H1 (cell line): ENCODE data around the gene LTBP4. TPM values are rescaled to one million over a fixed set of nuclear protein-coding genes. Genes with fewer than 3 reads are reported as not detected.

Experiments
- CTCF ChIA-PET: fragments of 300-600 bp; sonication (Branson Sonifier 250); formaldehyde crosslinking; loops from one replicate; lab custom pipeline; 2021; ENCODE audit not compliant: partially characterized antibody; lab: Charles Lee
- POLR2A ChIA-PET: fragments of 300-600 bp; sonication (Branson Sonifier 250); formaldehyde crosslinking; loops from one replicate; lab custom pipeline; 2021; ENCODE audit warnings: inconsistent platforms; ENCODE audit not compliant: partially characterized antibody; lab: Charles Lee
- DNase-seq, 2 experiments: peaks; one replicate each; pipeline versions ENCODE4 v3.0.0 to v3.0.0-alpha.2; 2010 to 2022; ENCODE audit warnings: low spot score in 2 of 2, low read depth in 1 of 2, mixed read lengths in 1 of 2
- FAIRE-seq: peaks from 2 replicates; lab custom pipeline; 2011; peaks lifted over from hg19 to GRCh38; lab: Jason Lieb, UNC
- H2AFZ ChIP-seq: 2 replicates; pipeline ENCODE4 v1.8.1; 2012; ENCODE audit warnings: low read length, inconsistent platforms
- H2AK5ac ChIP-seq: 2 replicates; pipeline ENCODE4 v1.6.1; 2013; ENCODE audit warnings: low read depth, low read length
- H2BK120ac ChIP-seq: replicated peaks from 2 replicates; pipeline ENCODE3; 2013; ENCODE audit warnings: low read depth, low read length, inconsistent platforms
- H2BK12ac ChIP-seq: 2 replicates; pipeline ENCODE4 v1.6.1; 2013; ENCODE audit warnings: low read depth, low read length
- H2BK15ac ChIP-seq: 2 replicates; pipeline ENCODE4 v1.6.1; 2013; ENCODE audit warnings: low read length
- H2BK20ac ChIP-seq: 2 replicates; pipeline ENCODE4 v1.6.1; 2013; ENCODE audit warnings: low read length
- H2BK5ac ChIP-seq: 2 replicates; pipeline ENCODE4 v1.6.1; 2013; ENCODE audit warnings: low read depth, low read length
- H3K14ac ChIP-seq: 2 replicates; pipeline ENCODE4 v1.6.1; 2013; ENCODE audit warnings: inconsistent platforms; ENCODE audit not compliant: insufficient read length
- H3K18ac ChIP-seq: 2 replicates; pipeline ENCODE4 v1.6.1; 2013; ENCODE audit warnings: low read length; ENCODE audit errors: extremely low read depth
- H3K23ac ChIP-seq: 2 replicates; pipeline ENCODE4 v1.6.1; 2013; ENCODE audit warnings: inconsistent platforms; ENCODE audit not compliant: insufficient read length
- H3K23me2 ChIP-seq: 2 replicates; pipeline ENCODE4 v1.6.1; 2013; ENCODE audit warnings: low read depth, low read length
- H3K27ac ChIP-seq: 2 replicates; pipeline ENCODE4 v1.6.1; 2011; ENCODE audit warnings: low read depth, low read length, inconsistent platforms
- H3K27me3 ChIP-seq, 4 experiments: replicated peaks in 1 of 4; 1 replicate in 1 of 4; 2 replicates in 3 of 4; pipeline versions ENCODE4 v1.6.1 to v1.8.1; 2011 to 2013; ENCODE audit warnings: low read length in 3 of 4, mild to moderate bottlenecking in 3 of 4, inconsistent platforms in 2 of 4, mixed read lengths in 2 of 4, moderate library complexity in 1 of 4; ENCODE audit not compliant: control insufficient read depth in 3 of 4, insufficient read depth in 3 of 4; ENCODE audit errors: extremely low read depth in 1 of 4
- H3K36me3 ChIP-seq, 4 experiments: 2 replicates each; pipeline versions ENCODE4 v1.6.1 to v1.8.1; 2011 to 2013; ENCODE audit warnings: mild to moderate bottlenecking in 4 of 4, low read length in 3 of 4, moderate library complexity in 2 of 4, control low read depth in 1 of 4, inconsistent platforms in 1 of 4; ENCODE audit not compliant: insufficient read depth in 4 of 4, control insufficient read depth in 2 of 4
- H3K4ac ChIP-seq: replicated peaks from 2 replicates; pipeline ENCODE3; 2013; ENCODE audit warnings: low read length, low read depth, mixed read lengths, inconsistent platforms; ENCODE audit not compliant: insufficient read length
- H3K4me1 ChIP-seq, 4 experiments: replicated peaks in 1 of 4; 1 replicate in 1 of 4; 2 replicates in 3 of 4; pipeline versions ENCODE4 v1.6.1 to v1.8.1; 2011 to 2013; ENCODE audit warnings: low read length in 3 of 4, inconsistent platforms in 2 of 4, mixed read lengths in 1 of 4; ENCODE audit not compliant: insufficient read depth in 4 of 4, control insufficient read depth in 3 of 4
- H3K4me2 ChIP-seq, 2 experiments: 2 replicates each; pipeline versions ENCODE4 v1.6.1 to v1.8.1; 2011 to 2013; ENCODE audit warnings: low read depth in 2 of 2, low read length in 2 of 2, control low read depth in 1 of 2, inconsistent platforms in 1 of 2, mild to moderate bottlenecking in 1 of 2; ENCODE audit not compliant: insufficient read depth in 1 of 2
- H3K4me3 ChIP-seq, 4 experiments: fragments of 200-600, 300-600 bp in 1 of 4; sonication (generic), shearing (Covaris generic), sonication (Bioruptor Twin) in 1 of 4; 2 replicates each; pipeline versions ENCODE4 v1.5.1 to v1.8.1; 2011 to 2016; ENCODE audit warnings: low read length in 4 of 4, low read depth in 3 of 4, control low read depth in 2 of 4, inconsistent platforms in 2 of 4, mild to moderate bottlenecking in 2 of 4, mixed read lengths in 1 of 4, moderate library complexity in 1 of 4; ENCODE audit not compliant: insufficient read depth in 2 of 4; ENCODE audit errors: extremely low read depth in 1 of 4
- H3K56ac ChIP-seq: replicated peaks from 2 replicates; pipeline ENCODE3; 2013; ENCODE audit warnings: low read depth, mild to moderate bottlenecking, mixed read lengths, low read length, inconsistent platforms; ENCODE audit not compliant: insufficient read length
- H3K79me1 ChIP-seq: 2 replicates; pipeline ENCODE4 v1.6.1; 2013; ENCODE audit warnings: low read depth, low read length, control low read depth
- H3K79me2 ChIP-seq, 2 experiments: 2 replicates each; pipeline versions ENCODE4 v1.6.1 to v1.8.1; 2012 to 2013; ENCODE audit warnings: low read length in 2 of 2, mild to moderate bottlenecking in 2 of 2, inconsistent platforms in 1 of 2; ENCODE audit not compliant: insufficient read depth in 2 of 2, control insufficient read depth in 1 of 2
- H3K9ac ChIP-seq, 4 experiments: replicated peaks in 1 of 4; 1 replicate in 1 of 4; 2 replicates in 3 of 4; pipeline versions ENCODE4 v1.6.1 to v1.8.1; 2011 to 2013; ENCODE audit warnings: low read depth in 3 of 4, low read length in 3 of 4, control low read depth in 2 of 4, mild to moderate bottlenecking in 2 of 4, moderate library complexity in 2 of 4, inconsistent platforms in 1 of 4; ENCODE audit errors: extremely low read depth in 1 of 4
- H3K9me3 ChIP-seq, 2 experiments: 2 replicates each; pipeline versions ENCODE4 v1.6.1 to v1.8.1; 2012 to 2013; ENCODE audit warnings: mild to moderate bottlenecking in 2 of 2, moderate library complexity in 2 of 2, control low read depth in 1 of 2, inconsistent platforms in 1 of 2, low read depth in 1 of 2, low read length in 1 of 2, mixed read lengths in 1 of 2; ENCODE audit not compliant: insufficient read depth in 2 of 2
- H4K20me1 ChIP-seq, 2 experiments: replicated peaks in 1 of 2; 2 replicates each; pipeline versions ENCODE3 to v1.8.1; 2011 to 2013; ENCODE audit warnings: inconsistent platforms in 2 of 2, low read length in 2 of 2, mild to moderate bottlenecking in 1 of 2; ENCODE audit not compliant: insufficient read depth in 2 of 2, control insufficient read depth in 1 of 2
- H4K5ac ChIP-seq: 2 replicates; pipeline ENCODE4 v1.6.1; 2013; ENCODE audit warnings: low read length, low read depth, mixed read lengths, inconsistent platforms; ENCODE audit not compliant: insufficient read length
- H4K8ac ChIP-seq: 2 replicates; pipeline ENCODE4 v1.8.0; 2013; ENCODE audit warnings: mild to moderate bottlenecking, moderate library complexity, low read length, inconsistent platforms; ENCODE audit not compliant: insufficient read depth; ENCODE audit errors: extremely low read depth
- H4K91ac ChIP-seq: replicated peaks from 2 replicates; pipeline ENCODE3; 2013; ENCODE audit warnings: low read length, mixed read lengths, inconsistent platforms; ENCODE audit not compliant: insufficient read length
- ATF3 ChIP-seq: IDR thresholded peaks from 2 replicates; pipeline ENCODE4 v1.6.1; 2011; ENCODE audit warnings: low read depth, mild to moderate bottlenecking, low read length; ENCODE audit not compliant: insufficient read depth
- CHD1 ChIP-seq: IDR thresholded peaks from 2 replicates; pipeline ENCODE4 v1.6.1; 2012; ENCODE audit warnings: low read depth, low read length, improper control_type of control experiment
- KDM5A ChIP-seq: fragments of 200-600 bp; IDR thresholded peaks from 2 replicates; pipeline ENCODE4 v1.7.1; 2012; ENCODE audit warnings: mild to moderate bottlenecking, low read length, inconsistent platforms, mixed read lengths
- MAFK ChIP-seq: IDR thresholded peaks from 2 replicates; pipeline ENCODE4 v1.6.1; 2012; ENCODE audit warnings: low read depth, mild to moderate bottlenecking, improper control_type of control experiment, low read length
- SP2 ChIP-seq: IDR thresholded peaks from 2 replicates; pipeline ENCODE4 v1.6.1; 2012; ENCODE audit warnings: mild to moderate bottlenecking, low read length, inconsistent platforms
- SRF ChIP-seq: IDR thresholded peaks from 2 replicates; pipeline ENCODE4 v1.6.1; 2011; ENCODE audit warnings: mild to moderate bottlenecking, low read depth, low read length, moderate library complexity
- SUZ12 ChIP-seq: fragments of 200-600 bp; sonication (generic); IDR thresholded peaks from 2 replicates; pipeline ENCODE4 v1.6.1; 2012; ENCODE audit warnings: mild to moderate bottlenecking, inconsistent platforms, low read length, moderate library complexity, mixed read lengths
- WGBS, 2 experiments: shearing (Covaris generic) in 1 of 2; methylation state at CpG; one replicate each; pipeline versions ENCODE4 v1.1.6 to v1.1.7; 2013 to 2015; ENCODE audit warnings: low lambda C conversion rate in 2 of 2, mixed read lengths in 2 of 2, inconsistent platforms in 1 of 2, low coverage in 1 of 2, missing lambda C conversion rate in 1 of 2; ENCODE audit not compliant: insufficient replicate concordance in 2 of 2, insufficient coverage in 1 of 2, insufficient read length in 1 of 2; ENCODE audit errors: extremely low coverage in 1 of 2, missing lambda C conversion rate in 1 of 2; 5-methylcytosine and 5-hydroxymethylcytosine counted together
- polyA plus RNA-seq, 7 experiments: library from polyadenylated mRNA; depleted of rRNA in 3 of 7; stranded (reverse) in 5 of 7; unstranded in 2 of 7; fragments of >200 nt in 5 of 7; fragments of 200-250 nt in 2 of 7; gene quantifications; 1 replicate in 5 of 7; 2 replicates in 1 of 7; 4 replicates in 1 of 7; pipeline versions ENCODE4 v1.2.1 to v1.2.3, GENCODE V29; 2011 to 2013; ENCODE audit warnings: missing spikeins in 2 of 7, mixed read lengths in 2 of 7
- total RNA-seq: library from RNA; stranded (reverse); fragmentation: NEBNext Ultra II Directional; extraction: Animal tissue kit (Norgen Biotek cat#: 25700); gene quantifications from 2 replicates; pipeline ENCODE4 v1.2.1, GENCODE V29; 2021
- TF ChIP-seq, protein P1 (sequence below), 3 experiments: IDR thresholded peaks; 1 replicate in 2 of 3; 2 replicates in 1 of 3; pipeline versions ENCODE4 v1.5.1 to v1.6.1; 2011; ENCODE audit warnings: low read length in 3 of 3, mild to moderate bottlenecking in 3 of 3, inconsistent platforms in 2 of 3, low read depth in 1 of 3, moderate library complexity in 1 of 3; ENCODE audit not compliant: insufficient read depth in 1 of 3; ENCODE audit errors: control extremely low read depth in 1 of 3

The LTBP4 gene
- total and polyA plus RNA-seq, 2 of the 8 experiments (the other 6 are each of a cell fraction or from before 2014, with no cell fraction given): 54.5 to 77.1 TPM

- Histone ChIP-seq H3K14ac (no peak overlapping the region), H2AFZ (peak overlapping the region; percentile 27; the same call in 1 of the 2 replicates), H2BK12ac (no peak overlapping the region), H3K18ac (0 out of 2 replicates have a peak overlapping the region, but pooled peaks have one; percentile 32), H2BK120ac (no peak overlapping the region), H3K4me2 (peak overlapping the region; percentile 63 to 83), H3K56ac (no peak overlapping the region), H3K4me3 (peak overlapping the region; percentile 29 to 71 (median 34)), H3K4me1 (peaks cover 0 to 10% (median 1%) of the 10 kb centered on the region in 4 experiments; a peak in 4 of 7 replicates), H2BK15ac (no peak overlapping the region), H2AK5ac (no peak overlapping the region), H3K27me3 (peaks cover 32 to 53% (median 49%) of the 10 kb centered on the region in 4 experiments), H3K23ac (no peak overlapping the region), H3K79me1 (no peaks in the 10 kb centered on the region), H2BK20ac (no peak overlapping the region), H3K79me2 (no peaks in the 10 kb centered on the region), H3K9me3 (no peaks in the 10 kb centered on the region), H3K23me2 (peaks cover 11% of the 10 kb centered on the region; the same call in 1 of the 2 replicates), H3K4ac (no peak overlapping the region), H3K27ac (no peak overlapping the region), H4K5ac (no peak overlapping the region), H4K91ac (no peak overlapping the region), H2BK5ac (no peak overlapping the region), H4K8ac (peak overlapping the region; percentile 75; the same call in 1 of the 2 replicates), H4K20me1 (peaks cover 0 to 1% of the 10 kb centered on the region in 2 experiments), H3K9ac (no peak overlapping the region), H3K36me3 (peaks cover 0 to 4% (median 0%) of the 10 kb centered on the region in 4 experiments; a peak in 1 of 8 replicates)
- POLR2A ChIA-PET: interaction anchor here (1.1 to 1.7 kb wide), 3 partner anchors 12 to 129 kb away, joined by 3 read pairs; no protein-coding TSS in a partner anchor
- 8% methylated on average over 54 of the region's 70 CpGs; no CpG with 5 or more reads in 1 of the 2 experiments for WGBS, 2 experiments
- FAIRE-seq (no peak), DNase-seq (peak in 1 of 2 experiments; percentile 74)
- CTCF ChIA-PET: interaction anchor here (0.8 to 4.3 kb wide), 6 partner anchors 11 to 67 kb away, joined by 3 to 16 read pairs (median 5); partner anchors contain the start of gene LTBP4
- TF ChIP-seq SUZ12 (peak; percentile 98), KDM5A (no peak), MAFK (no peak), CHD1 (no peak), SRF (no peak), SP2 (no peak), ATF3 (no peak)
- TF ChIP-seq, protein P1, sequence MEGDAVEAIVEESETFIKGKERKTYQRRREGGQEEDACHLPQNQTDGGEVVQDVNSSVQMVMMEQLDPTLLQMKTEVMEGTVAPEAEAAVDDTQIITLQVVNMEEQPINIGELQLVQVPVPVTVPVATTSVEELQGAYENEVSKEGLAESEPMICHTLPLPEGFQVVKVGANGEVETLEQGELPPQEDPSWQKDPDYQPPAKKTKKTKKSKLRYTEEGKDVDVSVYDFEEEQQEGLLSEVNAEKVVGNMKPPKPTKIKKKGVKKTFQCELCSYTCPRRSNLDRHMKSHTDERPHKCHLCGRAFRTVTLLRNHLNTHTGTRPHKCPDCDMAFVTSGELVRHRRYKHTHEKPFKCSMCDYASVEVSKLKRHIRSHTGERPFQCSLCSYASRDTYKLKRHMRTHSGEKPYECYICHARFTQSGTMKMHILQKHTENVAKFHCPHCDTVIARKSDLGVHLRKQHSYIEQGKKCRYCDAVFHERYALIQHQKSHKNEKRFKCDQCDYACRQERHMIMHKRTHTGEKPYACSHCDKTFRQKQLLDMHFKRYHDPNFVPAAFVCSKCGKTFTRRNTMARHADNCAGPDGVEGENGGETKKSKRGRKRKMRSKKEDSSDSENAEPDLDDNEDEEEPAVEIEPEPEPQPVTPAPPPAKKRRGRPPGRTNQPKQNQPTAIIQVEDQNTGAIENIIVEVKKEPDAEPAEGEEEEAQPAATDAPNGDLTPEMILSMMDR (IDR thresholded peaks at IDR 0.05; ENCODE audit: control extremely low read depth in 1 of 3, insufficient read depth in 1 of 3, low read depth in 1 of 3, low read length in 3 of 3): no peak
Measured at GRCh38 chr19:40567750-40568494, 33.2 kb upstream of the LTBP4 start.
